ENCODE measurements around the gene SLC6A19.

Gene SLC6A19

DNA sequence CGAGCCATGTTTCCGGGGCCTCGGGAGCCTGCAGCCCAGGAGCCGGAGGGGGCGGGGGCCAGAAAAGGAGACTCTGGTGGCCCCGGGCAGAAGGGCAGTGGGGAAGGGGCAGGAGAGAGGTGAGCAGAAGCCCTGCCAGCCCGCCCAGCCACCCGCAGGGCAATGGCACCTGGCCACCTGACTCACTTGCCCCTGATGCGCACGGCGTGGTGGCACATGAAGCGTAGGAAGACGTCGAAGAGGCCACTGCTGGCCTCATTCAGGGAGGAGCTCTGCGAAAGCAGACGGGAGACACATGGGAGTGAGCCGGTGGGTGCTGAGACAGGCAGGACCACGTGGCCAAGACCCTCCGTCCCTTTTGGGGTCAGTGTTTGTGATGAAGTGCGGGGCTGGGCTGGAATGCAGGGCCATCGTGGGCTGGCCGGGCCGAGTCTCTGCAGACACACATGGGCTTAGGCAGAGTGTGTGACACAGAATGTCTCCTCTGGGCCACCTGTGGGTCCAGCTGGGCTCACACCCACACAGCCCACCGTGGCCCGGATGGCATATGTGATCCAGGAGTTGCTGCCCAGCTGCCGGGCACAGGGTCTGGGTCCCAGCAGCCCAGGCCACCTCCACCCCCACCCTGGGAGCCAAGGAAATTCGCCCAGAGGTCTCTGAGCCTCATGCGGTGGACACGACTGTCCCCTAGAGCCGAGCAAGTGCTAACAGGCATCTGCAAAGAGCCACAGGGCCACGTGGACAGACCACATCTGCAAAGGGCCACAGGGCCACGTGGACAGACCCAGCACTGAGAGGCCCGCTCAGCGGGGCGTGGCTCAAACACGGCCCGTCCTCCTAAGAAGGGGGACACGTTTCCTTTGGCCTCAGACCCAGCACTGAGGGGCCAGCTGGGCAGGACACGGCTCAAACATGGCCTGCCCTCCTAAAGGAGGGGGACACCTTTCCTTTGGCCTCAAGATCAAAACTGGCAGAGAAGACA, 69.8 kb downstream of the SLC6A19 start:
- DNase-seq: no peak

DNA sequence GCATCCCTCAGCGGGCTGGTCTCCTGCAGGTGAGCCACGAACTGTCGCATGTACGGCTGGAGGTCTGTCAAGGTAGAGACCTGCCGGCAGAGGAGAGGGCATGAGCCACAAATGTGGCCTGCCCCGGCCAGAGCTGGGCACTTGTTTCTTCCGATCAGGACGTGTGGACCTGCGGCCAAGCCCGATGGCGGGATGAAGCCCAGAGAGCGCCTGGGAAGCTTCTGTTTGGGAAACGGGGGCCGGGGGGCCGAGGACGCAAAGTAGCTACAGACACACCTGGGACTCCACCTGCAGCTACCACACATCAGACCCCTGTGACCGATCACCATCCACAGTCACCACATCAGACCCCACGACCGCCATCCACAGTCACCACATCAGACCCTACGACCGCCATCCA, 70.8 kb downstream of the SLC6A19 start:
- no peak for DNase-seq

DNA sequence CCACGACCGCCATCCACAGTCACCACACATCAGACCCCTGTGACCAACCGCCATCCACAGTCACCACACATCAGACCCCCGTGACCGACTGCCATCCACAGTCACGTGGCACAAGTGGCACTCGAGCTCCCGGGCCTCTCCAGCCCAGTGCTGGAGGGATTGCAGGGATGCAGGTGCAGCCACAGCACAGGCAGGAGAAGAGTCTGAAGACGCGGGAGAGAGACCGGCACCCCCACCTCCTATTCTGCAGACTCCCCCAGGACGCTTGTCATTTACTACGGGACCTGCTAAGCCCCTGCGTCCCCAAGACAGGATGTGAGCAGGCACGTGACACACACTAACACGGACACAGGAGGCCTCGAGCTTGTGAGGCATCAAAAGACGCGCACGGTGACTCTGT, 72.3 kb downstream of the SLC6A19 start:
- no peak for DNase-seq

DNA sequence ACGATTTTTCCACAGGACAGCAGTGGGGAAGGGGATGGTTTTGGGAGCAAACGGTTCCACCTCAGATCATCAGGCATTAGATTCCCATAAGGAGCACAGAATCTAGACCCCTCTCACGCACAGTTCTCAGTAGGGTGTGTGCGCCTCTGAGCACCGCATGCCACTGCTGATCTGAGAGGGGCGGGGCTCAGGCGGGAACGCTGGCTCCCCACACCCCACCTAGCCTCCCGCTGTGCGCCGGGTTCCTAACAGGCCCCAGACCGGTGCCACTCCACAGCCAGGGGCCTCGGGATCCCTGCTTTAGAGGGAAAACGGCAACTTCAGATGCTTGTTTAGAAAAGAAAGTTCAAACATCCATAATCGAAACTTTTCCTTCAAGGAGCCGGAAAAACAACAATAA, 73.1 kb downstream of the SLC6A19 start:
- DNase-seq: no peak
